ENCODE measurements around the gene SLC8A3.

DNA sequence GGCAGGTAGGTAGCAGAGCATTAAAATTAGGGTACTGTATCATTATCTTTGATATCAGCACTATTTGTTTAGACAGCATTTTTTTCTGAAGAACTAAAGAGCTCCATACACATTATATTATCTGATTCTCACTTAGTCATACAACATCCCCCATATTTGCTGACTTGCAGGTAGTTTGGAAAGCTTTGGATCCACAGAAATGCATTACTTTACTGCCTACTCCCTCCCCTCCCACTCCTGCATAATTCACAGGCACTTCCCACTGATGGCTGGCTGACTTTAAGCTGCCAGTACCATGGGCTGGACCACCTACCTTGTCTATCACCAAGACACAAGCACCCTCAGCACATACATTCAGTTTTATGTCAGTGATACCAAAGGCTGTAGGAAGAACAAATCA lies 110.4 kb downstream of the SLC8A3 start:
- TF ChIP-seq RXRA (IDR thresholded peaks at IDR 0.05; ENCODE audit: borderline replicate concordance, low read depth) (no peak), SIN3A (IDR thresholded peaks at IDR 0.05; ENCODE audit: borderline replicate concordance, low read depth, low read length) (no peak), CTCF (IDR thresholded peaks at IDR 0.05) (no peak), RAD21 (IDR thresholded peaks at IDR 0.05; ENCODE audit: low read length) (no peak), POLR2AphosphoS5 (IDR thresholded peaks at IDR 0.05; ENCODE audit: low read depth, low read length) (no peak), GABPA (IDR thresholded peaks at IDR 0.05; ENCODE audit: low read depth) (no peak), TAF1 (IDR thresholded peaks at IDR 0.05; ENCODE audit: borderline replicate concordance, low read depth, low read length) (no peak), REST (IDR thresholded peaks at IDR 0.05; ENCODE audit: low read depth, low read length) (no peak)
- TF ChIP-seq, protein P1, sequence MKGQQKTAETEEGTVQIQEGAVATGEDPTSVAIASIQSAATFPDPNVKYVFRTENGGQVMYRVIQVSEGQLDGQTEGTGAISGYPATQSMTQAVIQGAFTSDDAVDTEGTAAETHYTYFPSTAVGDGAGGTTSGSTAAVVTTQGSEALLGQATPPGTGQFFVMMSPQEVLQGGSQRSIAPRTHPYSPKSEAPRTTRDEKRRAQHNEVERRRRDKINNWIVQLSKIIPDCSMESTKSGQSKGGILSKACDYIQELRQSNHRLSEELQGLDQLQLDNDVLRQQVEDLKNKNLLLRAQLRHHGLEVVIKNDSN (IDR thresholded peaks at IDR 0.05; ENCODE audit: borderline replicate concordance, low read depth), result no peak
- TF ChIP-seq, protein P2, sequence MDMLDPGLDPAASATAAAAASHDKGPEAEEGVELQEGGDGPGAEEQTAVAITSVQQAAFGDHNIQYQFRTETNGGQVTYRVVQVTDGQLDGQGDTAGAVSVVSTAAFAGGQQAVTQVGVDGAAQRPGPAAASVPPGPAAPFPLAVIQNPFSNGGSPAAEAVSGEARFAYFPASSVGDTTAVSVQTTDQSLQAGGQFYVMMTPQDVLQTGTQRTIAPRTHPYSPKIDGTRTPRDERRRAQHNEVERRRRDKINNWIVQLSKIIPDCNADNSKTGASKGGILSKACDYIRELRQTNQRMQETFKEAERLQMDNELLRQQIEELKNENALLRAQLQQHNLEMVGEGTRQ (IDR thresholded peaks at IDR 0.05; ENCODE audit: borderline replicate concordance, low read depth, low read length), result no peak

All from SK-N-SH (cell line).